ENCODE data around the gene RPUSD3.

DNA sequence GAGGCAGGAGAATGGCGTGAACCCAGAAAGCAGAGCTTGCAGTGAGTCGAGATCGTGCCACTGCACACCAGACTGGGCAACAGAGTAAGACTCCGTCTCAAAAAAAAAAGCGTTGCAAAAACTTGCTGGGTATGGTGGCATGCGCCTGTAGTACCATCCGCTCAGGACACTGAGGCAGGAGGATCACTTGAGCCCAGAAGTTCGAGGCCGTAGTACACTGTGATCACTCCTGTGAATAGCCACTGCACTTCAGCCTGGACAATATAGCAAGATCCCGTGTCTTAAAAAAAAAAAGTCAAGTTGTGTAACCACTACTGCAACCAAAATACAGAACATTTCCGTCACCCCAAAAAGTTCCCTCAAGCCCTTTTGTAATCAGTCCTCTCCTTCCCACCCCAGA is 49.4 kb downstream of the RPUSD3 start:
- TF ChIP-seq, protein P1, sequence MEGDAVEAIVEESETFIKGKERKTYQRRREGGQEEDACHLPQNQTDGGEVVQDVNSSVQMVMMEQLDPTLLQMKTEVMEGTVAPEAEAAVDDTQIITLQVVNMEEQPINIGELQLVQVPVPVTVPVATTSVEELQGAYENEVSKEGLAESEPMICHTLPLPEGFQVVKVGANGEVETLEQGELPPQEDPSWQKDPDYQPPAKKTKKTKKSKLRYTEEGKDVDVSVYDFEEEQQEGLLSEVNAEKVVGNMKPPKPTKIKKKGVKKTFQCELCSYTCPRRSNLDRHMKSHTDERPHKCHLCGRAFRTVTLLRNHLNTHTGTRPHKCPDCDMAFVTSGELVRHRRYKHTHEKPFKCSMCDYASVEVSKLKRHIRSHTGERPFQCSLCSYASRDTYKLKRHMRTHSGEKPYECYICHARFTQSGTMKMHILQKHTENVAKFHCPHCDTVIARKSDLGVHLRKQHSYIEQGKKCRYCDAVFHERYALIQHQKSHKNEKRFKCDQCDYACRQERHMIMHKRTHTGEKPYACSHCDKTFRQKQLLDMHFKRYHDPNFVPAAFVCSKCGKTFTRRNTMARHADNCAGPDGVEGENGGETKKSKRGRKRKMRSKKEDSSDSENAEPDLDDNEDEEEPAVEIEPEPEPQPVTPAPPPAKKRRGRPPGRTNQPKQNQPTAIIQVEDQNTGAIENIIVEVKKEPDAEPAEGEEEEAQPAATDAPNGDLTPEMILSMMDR (conservative IDR thresholded peaks at IDR 0.05; ENCODE audit: low read depth, low read length) = no peak
- no peak for TF ChIP-seq EZH2 (IDR thresholded peaks at IDR 0.05; ENCODE audit: borderline replicate concordance, low read depth, low read length, poor library complexity, severe bottlenecking)
